WTC11 (cell line): ENCODE data around the gene RBM19.

Experiments used
- ELF4 ChIP-seq: sonication (generic); formaldehyde crosslinking; IDR thresholded peaks from 2 replicates; pipeline ENCODE4 v1.8.1; 2022; ENCODE audit warnings: low read depth, mild to moderate bottlenecking, moderate library complexity, missing genetic modification reagents
- TF ChIP-seq, protein P1 (sequence below): fragments of 200-600 bp; IDR thresholded peaks from 2 replicates; pipeline ENCODE4 v1.8.0; 2022; ENCODE audit warnings: antibody characterized with exemption

- TF ChIP-seq, protein P1, sequence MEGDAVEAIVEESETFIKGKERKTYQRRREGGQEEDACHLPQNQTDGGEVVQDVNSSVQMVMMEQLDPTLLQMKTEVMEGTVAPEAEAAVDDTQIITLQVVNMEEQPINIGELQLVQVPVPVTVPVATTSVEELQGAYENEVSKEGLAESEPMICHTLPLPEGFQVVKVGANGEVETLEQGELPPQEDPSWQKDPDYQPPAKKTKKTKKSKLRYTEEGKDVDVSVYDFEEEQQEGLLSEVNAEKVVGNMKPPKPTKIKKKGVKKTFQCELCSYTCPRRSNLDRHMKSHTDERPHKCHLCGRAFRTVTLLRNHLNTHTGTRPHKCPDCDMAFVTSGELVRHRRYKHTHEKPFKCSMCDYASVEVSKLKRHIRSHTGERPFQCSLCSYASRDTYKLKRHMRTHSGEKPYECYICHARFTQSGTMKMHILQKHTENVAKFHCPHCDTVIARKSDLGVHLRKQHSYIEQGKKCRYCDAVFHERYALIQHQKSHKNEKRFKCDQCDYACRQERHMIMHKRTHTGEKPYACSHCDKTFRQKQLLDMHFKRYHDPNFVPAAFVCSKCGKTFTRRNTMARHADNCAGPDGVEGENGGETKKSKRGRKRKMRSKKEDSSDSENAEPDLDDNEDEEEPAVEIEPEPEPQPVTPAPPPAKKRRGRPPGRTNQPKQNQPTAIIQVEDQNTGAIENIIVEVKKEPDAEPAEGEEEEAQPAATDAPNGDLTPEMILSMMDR, result no peak
- TF ChIP-seq ELF4 (CRISPR knock-in tag), result no peak
Observed at GRCh38 chr12:113945174-113946173, 20.7 kb downstream of the RBM19 start.
